ENCODE measurements around the gene WRNIP1. TPM values are rescaled to one million over a fixed set of nuclear protein-coding genes. Genes with fewer than 3 reads are reported as not detected.

The WRNIP1 gene
- total RNA-seq, 1 experiment from 2014 or later: 47.9 TPM

DNA sequence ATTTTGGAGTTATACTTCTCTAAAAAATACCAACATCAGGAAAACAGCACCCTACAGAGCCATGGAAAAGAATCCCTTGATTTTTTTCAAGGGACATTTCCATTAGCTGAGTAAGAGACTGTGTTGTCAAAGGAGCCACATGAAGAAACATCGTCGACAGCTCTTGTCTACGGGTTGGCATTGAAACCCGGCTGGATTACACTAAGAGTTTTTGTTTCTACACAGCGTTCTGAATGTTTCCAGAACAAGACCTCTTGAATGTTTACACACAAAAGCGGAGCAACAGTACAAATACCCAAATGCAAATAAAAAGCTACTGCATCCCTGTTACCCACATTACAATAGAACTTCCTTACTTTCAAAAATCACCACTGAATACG is 12.1 kb upstream of the WRNIP1 start:
- H3K4me3 ChIP-seq (ENCODE audit: low read length): no peak overlapping the region
- H3K9me3 ChIP-seq (ENCODE audit: low read length): no peaks in the 10 kb centered on the region
- H2AFZ ChIP-seq (ENCODE audit: low read length): no peak overlapping the region
- H3K9ac ChIP-seq (ENCODE audit: low read length): no peak overlapping the region
- no peaks in the 10 kb centered on the region for H3K9me2 ChIP-seq (replicated peaks; ENCODE audit: insufficient read depth, low read length)
- no peak overlapping the region for H3K4me2 ChIP-seq (ENCODE audit: low read depth, low read length, poor library complexity, severe bottlenecking)
- H4K20me1 ChIP-seq (ENCODE audit: insufficient read depth, low read depth, low read length): no peaks in the 10 kb centered on the region
- no peaks in the 10 kb centered on the region for H3K36me3 ChIP-seq (ENCODE audit: insufficient read depth, low read length)
- H3K79me2 ChIP-seq (ENCODE audit: low read length): no peaks in the 10 kb centered on the region
- no peak for DNase-seq
- H3K27me3 ChIP-seq (ENCODE audit: low read length): 0 out of 2 replicates have a peak, but pooled peaks cover 3% of the 10 kb centered on the region
- peaks cover 13% of the 10 kb centered on the region for H3K4me1 ChIP-seq (ENCODE audit: low read length)
- no peak overlapping the region for H3K27ac ChIP-seq (ENCODE audit: low read length)

GRCh38 chr6:2753743-2754142 is 11.4 kb upstream of the WRNIP1 start:
- no peaks in the 10 kb centered on the region for H3K36me3 ChIP-seq (ENCODE audit: insufficient read depth, low read length)
- no peak for DNase-seq
- H3K9me3 ChIP-seq (ENCODE audit: low read length): no peaks in the 10 kb centered on the region
- no peak overlapping the region for H3K4me3 ChIP-seq (ENCODE audit: low read length)
- H3K9me2 ChIP-seq (replicated peaks; ENCODE audit: insufficient read depth, low read length): no peaks in the 10 kb centered on the region
- H2AFZ ChIP-seq (ENCODE audit: low read length): no peak overlapping the region
- no peak overlapping the region for H3K4me2 ChIP-seq (ENCODE audit: low read depth, low read length, poor library complexity, severe bottlenecking)
- peaks cover 13% of the 10 kb centered on the region for H3K4me1 ChIP-seq (ENCODE audit: low read length)
- no peaks in the 10 kb centered on the region for H3K79me2 ChIP-seq (ENCODE audit: low read length)
- no peaks in the 10 kb centered on the region for H4K20me1 ChIP-seq (ENCODE audit: insufficient read depth, low read depth, low read length)
- H3K27me3 ChIP-seq (ENCODE audit: low read length): no peaks in the 10 kb centered on the region
- no peak overlapping the region for H3K27ac ChIP-seq (ENCODE audit: low read length)
- H3K9ac ChIP-seq (ENCODE audit: low read length): no peak overlapping the region

DNA sequence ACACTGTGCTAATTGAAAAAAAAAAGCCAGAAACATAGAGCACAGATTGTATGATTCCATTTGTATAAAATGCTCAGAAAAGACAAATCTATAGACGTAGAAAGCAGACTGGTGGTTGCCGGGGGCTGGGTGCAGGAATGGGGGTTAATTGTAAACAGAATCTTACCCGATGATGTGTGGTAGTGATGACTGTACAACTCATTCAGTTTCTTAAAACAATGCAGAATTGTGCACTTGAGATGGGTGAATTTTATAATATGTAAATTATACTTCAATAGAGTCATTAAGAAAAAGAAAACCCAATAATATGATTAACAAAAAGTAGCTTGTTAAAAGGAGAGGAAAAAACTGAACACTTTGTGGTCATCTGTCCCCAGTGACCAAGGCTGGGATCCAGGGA is 10.8 kb upstream of the WRNIP1 start:
- H3K9me3 ChIP-seq (ENCODE audit: low read length): no peaks in the 10 kb centered on the region
- no peak overlapping the region for H3K27ac ChIP-seq (ENCODE audit: low read length)
- no peak overlapping the region for H3K4me3 ChIP-seq (ENCODE audit: low read length)
- H3K79me2 ChIP-seq (ENCODE audit: low read length): no peaks in the 10 kb centered on the region
- no peak for DNase-seq
- H3K9me2 ChIP-seq (replicated peaks; ENCODE audit: insufficient read depth, low read length): no peaks in the 10 kb centered on the region
- H3K27me3 ChIP-seq (ENCODE audit: low read length): no peaks in the 10 kb centered on the region
- peaks cover 13% of the 10 kb centered on the region for H3K4me1 ChIP-seq (ENCODE audit: low read length)
- no peak overlapping the region for H3K9ac ChIP-seq (ENCODE audit: low read length)
- no peak overlapping the region for H2AFZ ChIP-seq (ENCODE audit: low read length)
- no peaks in the 10 kb centered on the region for H3K36me3 ChIP-seq (ENCODE audit: insufficient read depth, low read length)
- H4K20me1 ChIP-seq (ENCODE audit: insufficient read depth, low read depth, low read length): no peaks in the 10 kb centered on the region
- no peak overlapping the region for H3K4me2 ChIP-seq (ENCODE audit: low read depth, low read length, poor library complexity, severe bottlenecking)

DNA sequence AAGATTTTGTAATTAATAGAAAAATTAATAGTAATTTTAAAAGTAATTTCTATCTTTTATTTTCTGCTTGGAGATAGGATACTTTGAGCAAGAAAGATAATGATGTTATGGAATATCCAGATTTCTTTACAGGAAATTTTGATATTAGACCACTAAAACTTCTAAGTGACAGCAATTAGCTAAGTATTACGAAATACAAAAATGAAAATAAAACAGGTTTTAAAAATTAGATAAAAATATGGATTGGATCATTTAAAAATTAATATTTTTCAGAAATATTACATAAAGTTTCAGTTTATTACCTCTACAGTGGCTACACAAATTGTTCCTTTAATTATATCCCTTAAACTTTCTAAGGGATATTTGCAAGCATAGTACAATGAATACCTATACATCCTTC is 10.3 kb upstream of the WRNIP1 start:
- no peaks in the 10 kb centered on the region for H3K36me3 ChIP-seq (ENCODE audit: insufficient read depth, low read length)
- no peaks in the 10 kb centered on the region for H4K20me1 ChIP-seq (ENCODE audit: insufficient read depth, low read depth, low read length)
- H3K27ac ChIP-seq (ENCODE audit: low read length): no peak overlapping the region
- DNase-seq: no peak
- H2AFZ ChIP-seq (ENCODE audit: low read length): no peak overlapping the region
- no peak overlapping the region for H3K4me2 ChIP-seq (ENCODE audit: low read depth, low read length, poor library complexity, severe bottlenecking)
- H3K4me3 ChIP-seq (ENCODE audit: low read length): no peak overlapping the region
- no peaks in the 10 kb centered on the region for H3K27me3 ChIP-seq (ENCODE audit: low read length)
- H3K9me3 ChIP-seq (ENCODE audit: low read length): no peaks in the 10 kb centered on the region
- peaks cover 9% of the 10 kb centered on the region for H3K4me1 ChIP-seq (ENCODE audit: low read length)
- no peak overlapping the region for H3K9ac ChIP-seq (ENCODE audit: low read length)
- no peaks in the 10 kb centered on the region for H3K79me2 ChIP-seq (ENCODE audit: low read length)
- no peaks in the 10 kb centered on the region for H3K9me2 ChIP-seq (replicated peaks; ENCODE audit: insufficient read depth, low read length)

- no peaks in the 10 kb centered on the region for H3K27me3 ChIP-seq (ENCODE audit: low read length)
- H3K9me3 ChIP-seq (ENCODE audit: low read length): no peaks in the 10 kb centered on the region
- H3K27ac ChIP-seq (ENCODE audit: low read length): no peak overlapping the region
- H3K79me2 ChIP-seq (ENCODE audit: low read length): no peaks in the 10 kb centered on the region
- no peak overlapping the region for H3K4me3 ChIP-seq (ENCODE audit: low read length)
- no peaks in the 10 kb centered on the region for H3K36me3 ChIP-seq (ENCODE audit: insufficient read depth, low read length)
- H3K9me2 ChIP-seq (replicated peaks; ENCODE audit: insufficient read depth, low read length): no peaks in the 10 kb centered on the region
- H3K9ac ChIP-seq (ENCODE audit: low read length): no peak overlapping the region
- no peak overlapping the region for H2AFZ ChIP-seq (ENCODE audit: low read length)
- peaks cover 5% of the 10 kb centered on the region; the same call in 1 of the 2 replicates for H3K4me1 ChIP-seq (ENCODE audit: low read length)
- DNase-seq: no peak
- H3K4me2 ChIP-seq (ENCODE audit: low read depth, low read length, poor library complexity, severe bottlenecking): no peak overlapping the region
- no peaks in the 10 kb centered on the region for H4K20me1 ChIP-seq (ENCODE audit: insufficient read depth, low read depth, low read length)
These were observed 9.7 kb upstream of the WRNIP1 start for GRCh38 chr6:2755456-2755855.

GRCh38 chr6:2756241-2756640 is 9.0 kb upstream of the WRNIP1 start:
- H3K27ac ChIP-seq (ENCODE audit: low read length): no peak overlapping the region
- no peak overlapping the region for H2AFZ ChIP-seq (ENCODE audit: low read length)

DNA sequence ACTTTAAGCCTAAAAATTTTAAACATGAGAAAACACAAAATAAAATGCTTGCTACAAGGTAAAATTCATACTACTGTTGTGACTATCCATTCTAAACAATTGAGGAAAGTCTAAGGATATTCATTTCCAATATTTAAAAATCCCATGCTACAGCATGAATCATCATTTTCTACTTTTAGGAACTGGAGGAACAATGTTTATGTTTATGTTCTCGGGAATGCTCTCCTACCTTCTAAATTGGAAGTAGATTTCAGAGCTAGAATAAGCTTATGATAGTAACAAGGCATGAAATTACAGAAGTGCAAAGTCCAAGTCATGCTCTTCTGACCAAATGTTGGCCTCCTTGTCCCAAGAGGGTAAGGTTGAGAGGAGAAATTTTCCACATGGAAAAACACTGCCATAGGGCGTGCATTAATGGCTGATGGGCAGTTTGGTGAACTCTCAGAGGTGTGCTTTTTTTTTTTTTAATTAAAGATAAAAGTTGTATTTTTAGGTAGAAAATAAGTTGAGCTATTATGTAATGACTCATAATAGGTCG is 8.4 kb upstream of the WRNIP1 start:
- H3K4me1 ChIP-seq (ENCODE audit: low read length): 0 out of 2 replicates have a peak, but pooled peaks cover 2% of the 10 kb centered on the region
- H3K9me3 ChIP-seq (ENCODE audit: low read length): no peaks in the 10 kb centered on the region
- no peaks in the 10 kb centered on the region for H3K9me2 ChIP-seq (replicated peaks; ENCODE audit: insufficient read depth, low read length)
- DNase-seq: no peak
- no peak overlapping the region for H3K4me2 ChIP-seq (ENCODE audit: low read depth, low read length, poor library complexity, severe bottlenecking)
- no peak overlapping the region for H2AFZ ChIP-seq (ENCODE audit: low read length)
- H3K27me3 ChIP-seq (ENCODE audit: low read length): no peaks in the 10 kb centered on the region
- H3K4me3 ChIP-seq (ENCODE audit: low read length): no peak overlapping the region
- no peak overlapping the region for H3K9ac ChIP-seq (ENCODE audit: low read length)
- no peaks in the 10 kb centered on the region for H3K79me2 ChIP-seq (ENCODE audit: low read length)
- H3K27ac ChIP-seq (ENCODE audit: low read length): no peak overlapping the region
- H3K36me3 ChIP-seq (ENCODE audit: insufficient read depth, low read length): no peaks in the 10 kb centered on the region
- no peaks in the 10 kb centered on the region for H4K20me1 ChIP-seq (ENCODE audit: insufficient read depth, low read depth, low read length)

More at GRCh38 chr6:2756241-2756640, 9.0 kb upstream of the WRNIP1 start:
- H3K36me3 ChIP-seq (ENCODE audit: insufficient read depth, low read length): no peaks in the 10 kb centered on the region
- no peaks in the 10 kb centered on the region for H3K9me2 ChIP-seq (replicated peaks; ENCODE audit: insufficient read depth, low read length)
- H3K4me1 ChIP-seq (ENCODE audit: low read length): 0 out of 2 replicates have a peak, but pooled peaks cover 2% of the 10 kb centered on the region
- H3K9ac ChIP-seq (ENCODE audit: low read length): no peak overlapping the region
- no peaks in the 10 kb centered on the region for H4K20me1 ChIP-seq (ENCODE audit: insufficient read depth, low read depth, low read length)
- DNase-seq: no peak
- H3K4me3 ChIP-seq (ENCODE audit: low read length): no peak overlapping the region
- H3K9me3 ChIP-seq (ENCODE audit: low read length): no peaks in the 10 kb centered on the region
- H3K79me2 ChIP-seq (ENCODE audit: low read length): no peaks in the 10 kb centered on the region
- no peak overlapping the region for H3K4me2 ChIP-seq (ENCODE audit: low read depth, low read length, poor library complexity, severe bottlenecking)
- no peaks in the 10 kb centered on the region for H3K27me3 ChIP-seq (ENCODE audit: low read length)

DNA sequence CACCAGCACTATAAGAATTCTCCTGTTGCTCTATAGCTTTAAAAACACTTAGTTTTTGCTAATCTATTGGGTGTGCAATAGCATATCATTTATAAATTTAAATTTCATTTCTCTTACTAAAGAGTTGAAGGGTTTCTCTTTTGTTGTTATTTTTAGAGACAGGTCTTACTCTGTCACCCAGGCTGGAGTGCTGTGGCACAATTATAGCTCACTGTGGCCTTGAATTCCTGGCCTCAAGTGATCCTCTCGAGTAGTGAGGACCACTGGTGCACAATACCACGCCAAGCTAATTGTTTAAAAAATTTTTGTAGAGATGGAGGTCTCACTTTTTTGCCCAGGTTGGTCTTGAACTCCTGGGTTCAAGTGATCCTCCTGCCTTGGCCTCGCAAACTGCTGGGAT is 6.2 kb upstream of the WRNIP1 start:
- H3K4me1 ChIP-seq (ENCODE audit: low read length): peaks cover 1% of the 10 kb centered on the region
- no peak overlapping the region for H3K4me2 ChIP-seq (ENCODE audit: low read depth, low read length, poor library complexity, severe bottlenecking)
- no peak overlapping the region for H3K4me3 ChIP-seq (ENCODE audit: low read length)
- no peaks in the 10 kb centered on the region for H3K79me2 ChIP-seq (ENCODE audit: low read length)
- H3K9me2 ChIP-seq (replicated peaks; ENCODE audit: insufficient read depth, low read length): no peaks in the 10 kb centered on the region
- DNase-seq: no peak
- no peaks in the 10 kb centered on the region for H3K9me3 ChIP-seq (ENCODE audit: low read length)
- H3K9ac ChIP-seq (ENCODE audit: low read length): no peak overlapping the region
- H3K27ac ChIP-seq (ENCODE audit: low read length): no peak overlapping the region
- no peaks in the 10 kb centered on the region for H3K27me3 ChIP-seq (ENCODE audit: low read length)
- no peak overlapping the region for H2AFZ ChIP-seq (ENCODE audit: low read length)
- no peaks in the 10 kb centered on the region for H4K20me1 ChIP-seq (ENCODE audit: insufficient read depth, low read depth, low read length)
- no peaks in the 10 kb centered on the region for H3K36me3 ChIP-seq (ENCODE audit: insufficient read depth, low read length)

Measured in Karpas-422 (cell line).